Measurements from ENCODE around the gene THAP12.

DNA sequence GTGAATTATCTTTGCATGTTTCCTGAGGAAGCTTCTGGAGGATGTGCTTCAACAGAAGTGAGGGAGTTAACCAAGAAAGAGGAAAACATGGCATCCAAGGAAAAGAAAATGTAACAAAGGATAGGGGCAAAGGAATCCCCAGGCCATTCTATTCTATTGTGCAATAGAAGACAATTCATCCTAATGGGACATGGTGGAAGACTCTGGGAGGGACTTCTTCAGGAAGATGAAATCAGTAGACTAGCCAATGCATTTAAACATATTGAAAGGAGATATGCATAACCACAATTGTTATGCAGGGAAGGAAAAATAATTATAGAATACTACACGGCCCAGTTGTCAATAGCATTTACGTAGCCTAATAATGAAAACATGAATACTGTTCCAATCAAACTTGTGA lies 55.7 kb downstream of the THAP12 start:
- TF ChIP-seq, protein P1, sequence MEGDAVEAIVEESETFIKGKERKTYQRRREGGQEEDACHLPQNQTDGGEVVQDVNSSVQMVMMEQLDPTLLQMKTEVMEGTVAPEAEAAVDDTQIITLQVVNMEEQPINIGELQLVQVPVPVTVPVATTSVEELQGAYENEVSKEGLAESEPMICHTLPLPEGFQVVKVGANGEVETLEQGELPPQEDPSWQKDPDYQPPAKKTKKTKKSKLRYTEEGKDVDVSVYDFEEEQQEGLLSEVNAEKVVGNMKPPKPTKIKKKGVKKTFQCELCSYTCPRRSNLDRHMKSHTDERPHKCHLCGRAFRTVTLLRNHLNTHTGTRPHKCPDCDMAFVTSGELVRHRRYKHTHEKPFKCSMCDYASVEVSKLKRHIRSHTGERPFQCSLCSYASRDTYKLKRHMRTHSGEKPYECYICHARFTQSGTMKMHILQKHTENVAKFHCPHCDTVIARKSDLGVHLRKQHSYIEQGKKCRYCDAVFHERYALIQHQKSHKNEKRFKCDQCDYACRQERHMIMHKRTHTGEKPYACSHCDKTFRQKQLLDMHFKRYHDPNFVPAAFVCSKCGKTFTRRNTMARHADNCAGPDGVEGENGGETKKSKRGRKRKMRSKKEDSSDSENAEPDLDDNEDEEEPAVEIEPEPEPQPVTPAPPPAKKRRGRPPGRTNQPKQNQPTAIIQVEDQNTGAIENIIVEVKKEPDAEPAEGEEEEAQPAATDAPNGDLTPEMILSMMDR (IDR thresholded peaks at IDR 0.05): no peak
- no peak for TF ChIP-seq EZH2 (IDR thresholded peaks at IDR 0.05; ENCODE audit: borderline replicate concordance, insufficient read depth, low read depth, low read length, poor library complexity, severe bottlenecking)

All from B cell (primary cell).